ENCODE results near the gene APOA5.

APOA5 gene

DNA sequence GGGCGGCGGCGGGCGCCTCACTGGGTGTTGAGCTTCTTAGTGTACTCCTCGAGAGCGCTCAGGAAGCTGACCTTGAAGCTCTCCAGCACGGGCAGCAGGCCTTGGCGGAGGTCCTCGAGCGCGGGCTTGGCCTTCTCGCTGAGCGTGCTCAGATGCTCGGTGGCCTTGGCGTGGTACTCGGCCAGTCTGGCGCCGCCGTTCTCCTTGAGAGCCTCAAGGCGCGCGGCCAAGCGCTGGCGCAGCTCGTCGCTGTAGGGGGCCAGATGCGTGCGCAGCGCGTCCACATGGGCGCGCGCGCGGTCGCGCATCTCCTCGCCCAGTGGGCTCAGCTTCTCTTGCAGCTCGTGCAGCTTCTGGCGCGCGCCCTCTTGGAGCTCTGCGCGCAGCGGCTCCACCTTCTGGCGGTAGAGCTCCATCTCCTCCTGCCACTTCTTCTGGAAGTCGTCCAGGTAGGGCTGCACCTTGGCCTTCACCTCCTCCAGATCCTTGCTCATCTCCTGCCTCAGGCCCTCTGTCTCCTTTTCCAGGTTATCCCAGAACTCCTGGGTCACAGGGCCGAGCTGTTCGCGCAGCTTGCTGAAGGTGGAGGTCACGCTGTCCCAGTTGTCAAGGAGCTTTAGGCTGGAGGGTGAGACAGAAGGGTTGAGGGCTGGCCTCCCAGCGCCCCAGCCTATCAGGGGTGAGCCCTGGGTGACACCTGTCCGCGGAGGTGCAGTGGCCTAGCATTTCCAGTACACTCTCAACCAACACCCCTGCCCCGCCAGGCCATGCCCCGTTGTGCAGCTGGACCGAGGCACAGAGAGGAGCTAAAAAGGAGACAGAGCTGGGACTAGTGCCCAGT, 44.3 kb upstream of the APOA5 start:
- TF ChIP-seq ZFX (IDR thresholded peaks at IDR 0.05) = peak; percentile 61; the same call in 1 of the 2 replicates
- peak; percentile 89 for TF ChIP-seq CTCF (conservative IDR thresholded peaks at IDR 0.05)
- H3K27ac ChIP-seq = peak overlapping the region; percentile 63

GRCh38 chr11:116835042-116835772, 43.5 kb upstream of the APOA5 start:
- TF ChIP-seq CTCF (conservative IDR thresholded peaks at IDR 0.05) (no peak), ZFX (IDR thresholded peaks at IDR 0.05) (no peak)

GRCh38 chr11:116834535-116835041, 42.9 kb upstream of the APOA5 start:
- peak overlapping the region; percentile 63; the same call in 1 of the 2 replicates for H3K27ac ChIP-seq

More at GRCh38 chr11:116835042-116835772, 43.5 kb upstream of the APOA5 start:
- H3K27ac ChIP-seq = peak overlapping the region; percentile 63

GRCh38 chr11:116833816-116834534, 42.3 kb upstream of the APOA5 start:
- no peak overlapping the region for H3K27ac ChIP-seq
- TF ChIP-seq ZFX (IDR thresholded peaks at IDR 0.05) (no peak), CTCF (conservative IDR thresholded peaks at IDR 0.05) (no peak)

- TF ChIP-seq CTCF (conservative IDR thresholded peaks at IDR 0.05) = no peak
- TF ChIP-seq ZFX (IDR thresholded peaks at IDR 0.05) = no peak
- no peak overlapping the region for H3K27ac ChIP-seq
Measured at GRCh38 chr11:116833491-116833815, 41.8 kb upstream of the APOA5 start.

- TF ChIP-seq CTCF (conservative IDR thresholded peaks at IDR 0.05) (no peak), ZFX (IDR thresholded peaks at IDR 0.05) (no peak)
- no peak overlapping the region for H3K27ac ChIP-seq
Measured at GRCh38 chr11:116832350-116833290, 40.9 kb upstream of the APOA5 start.

Measured in C4-2B (cell line).